ENCODE measurements around the gene PDGFRB. TPM values are rescaled to one million over a fixed set of nuclear protein-coding genes. Genes with fewer than 3 reads are reported as not detected.

Gene PDGFRB
- total and polyA plus RNA-seq, 9 of the 15 experiments (the other 6 are each of a cell fraction or from before 2014, with no cell fraction given), result 0.01 to 1.5 (median 0.09) TPM; not detected in 3

- peak; percentile 86 to 98 (median 95) for TF ChIP-seq CTCF (IDR thresholded peaks at IDR 0.05 in 2 of 3, conservative IDR thresholded peaks at IDR 0.05 in 1 of 3; ENCODE audit: insufficient read depth in 2 of 3, low read depth in 1 of 3, low read length in 3 of 3)
- no peak for TF ChIP-seq ZNF408 (CRISPR knock-in tag; IDR thresholded peaks at IDR 0.05; ENCODE audit: low read depth)
- TF ChIP-seq, protein P1, sequence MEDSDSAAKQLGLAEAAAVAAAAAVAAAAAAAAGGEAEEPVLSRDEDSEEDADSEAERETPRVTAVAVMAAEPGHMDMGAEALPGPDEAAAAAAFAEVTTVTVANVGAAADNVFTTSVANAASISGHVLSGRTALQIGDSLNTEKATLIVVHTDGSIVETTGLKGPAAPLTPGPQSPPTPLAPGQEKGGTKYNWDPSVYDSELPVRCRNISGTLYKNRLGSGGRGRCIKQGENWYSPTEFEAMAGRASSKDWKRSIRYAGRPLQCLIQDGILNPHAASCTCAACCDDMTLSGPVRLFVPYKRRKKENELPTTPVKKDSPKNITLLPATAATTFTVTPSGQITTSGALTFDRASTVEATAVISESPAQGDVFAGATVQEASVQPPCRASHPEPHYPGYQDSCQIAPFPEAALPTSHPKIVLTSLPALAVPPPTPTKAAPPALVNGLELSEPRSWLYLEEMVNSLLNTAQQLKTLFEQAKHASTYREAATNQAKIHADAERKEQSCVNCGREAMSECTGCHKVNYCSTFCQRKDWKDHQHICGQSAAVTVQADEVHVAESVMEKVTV (CRISPR knock-in tag; IDR thresholded peaks at IDR 0.05), result peak; percentile 56
- peak; percentile 59 for TF ChIP-seq ZKSCAN1 (IDR thresholded peaks at IDR 0.05; ENCODE audit: low read depth, low read length)
- TF ChIP-seq CAMTA2 (CRISPR knock-in tag; conservative IDR thresholded peaks at IDR 0.05), result no peak
- TF ChIP-seq ZFX (CRISPR knock-in tag; IDR thresholded peaks at IDR 0.05), result no peak
- 0 out of 2 replicates have a peak, but pooled peaks have one; percentile 32 for TF ChIP-seq DNMT1 (IDR thresholded peaks at IDR 0.05)
- no peak for TF ChIP-seq ZBTB7A (IDR thresholded peaks at IDR 0.05; ENCODE audit: borderline replicate concordance, control insufficient read depth, low read depth, low read length)
- TF ChIP-seq, protein P2, sequence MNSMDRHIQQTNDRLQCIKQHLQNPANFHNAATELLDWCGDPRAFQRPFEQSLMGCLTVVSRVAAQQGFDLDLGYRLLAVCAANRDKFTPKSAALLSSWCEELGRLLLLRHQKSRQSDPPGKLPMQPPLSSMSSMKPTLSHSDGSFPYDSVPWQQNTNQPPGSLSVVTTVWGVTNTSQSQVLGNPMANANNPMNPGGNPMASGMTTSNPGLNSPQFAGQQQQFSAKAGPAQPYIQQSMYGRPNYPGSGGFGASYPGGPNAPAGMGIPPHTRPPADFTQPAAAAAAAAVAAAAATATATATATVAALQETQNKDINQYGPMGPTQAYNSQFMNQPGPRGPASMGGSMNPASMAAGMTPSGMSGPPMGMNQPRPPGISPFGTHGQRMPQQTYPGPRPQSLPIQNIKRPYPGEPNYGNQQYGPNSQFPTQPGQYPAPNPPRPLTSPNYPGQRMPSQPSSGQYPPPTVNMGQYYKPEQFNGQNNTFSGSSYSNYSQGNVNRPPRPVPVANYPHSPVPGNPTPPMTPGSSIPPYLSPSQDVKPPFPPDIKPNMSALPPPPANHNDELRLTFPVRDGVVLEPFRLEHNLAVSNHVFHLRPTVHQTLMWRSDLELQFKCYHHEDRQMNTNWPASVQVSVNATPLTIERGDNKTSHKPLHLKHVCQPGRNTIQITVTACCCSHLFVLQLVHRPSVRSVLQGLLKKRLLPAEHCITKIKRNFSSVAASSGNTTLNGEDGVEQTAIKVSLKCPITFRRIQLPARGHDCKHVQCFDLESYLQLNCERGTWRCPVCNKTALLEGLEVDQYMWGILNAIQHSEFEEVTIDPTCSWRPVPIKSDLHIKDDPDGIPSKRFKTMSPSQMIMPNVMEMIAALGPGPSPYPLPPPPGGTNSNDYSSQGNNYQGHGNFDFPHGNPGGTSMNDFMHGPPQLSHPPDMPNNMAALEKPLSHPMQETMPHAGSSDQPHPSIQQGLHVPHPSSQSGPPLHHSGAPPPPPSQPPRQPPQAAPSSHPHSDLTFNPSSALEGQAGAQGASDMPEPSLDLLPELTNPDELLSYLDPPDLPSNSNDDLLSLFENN (IDR thresholded peaks at IDR 0.05; ENCODE audit: low read depth in 2 of 2, low read length in 2 of 2), result no peak
- peak; percentile 25 for TF ChIP-seq TBP (optimal IDR thresholded peaks at IDR 0.05; ENCODE audit: low read depth, low read length)
These were observed 5.8 kb upstream of the PDGFRB start (continued) for GRCh38 chr5:150161242-150162141.
